SH-SY5Y (cell line): ENCODE results near the gene RFTN2.

Source experiments
- GATA2 ChIP-seq: IDR thresholded peaks from 2 replicates; pipeline ENCODE4 v1.6.1; 2011; ENCODE audit warnings: mild to moderate bottlenecking, low read depth, low read length
- GATA3 ChIP-seq: IDR thresholded peaks from 2 replicates; pipeline ENCODE4 v1.6.1; 2011; ENCODE audit warnings: low read depth, mild to moderate bottlenecking, low read length, moderate library complexity

GRCh38 chr2:197713271-197713670 is 37.9 kb upstream of the RFTN2 start:
- TF ChIP-seq GATA2 (no peak), GATA3 (no peak)
